Measurements from ENCODE around the gene SPCS1.
"Not testable (repeated sequence)": the region's sequence is repeated elsewhere in the genome, so short reads cannot be mapped to it uniquely, and the experiment has no call there.

Gene SPCS1

DNA sequence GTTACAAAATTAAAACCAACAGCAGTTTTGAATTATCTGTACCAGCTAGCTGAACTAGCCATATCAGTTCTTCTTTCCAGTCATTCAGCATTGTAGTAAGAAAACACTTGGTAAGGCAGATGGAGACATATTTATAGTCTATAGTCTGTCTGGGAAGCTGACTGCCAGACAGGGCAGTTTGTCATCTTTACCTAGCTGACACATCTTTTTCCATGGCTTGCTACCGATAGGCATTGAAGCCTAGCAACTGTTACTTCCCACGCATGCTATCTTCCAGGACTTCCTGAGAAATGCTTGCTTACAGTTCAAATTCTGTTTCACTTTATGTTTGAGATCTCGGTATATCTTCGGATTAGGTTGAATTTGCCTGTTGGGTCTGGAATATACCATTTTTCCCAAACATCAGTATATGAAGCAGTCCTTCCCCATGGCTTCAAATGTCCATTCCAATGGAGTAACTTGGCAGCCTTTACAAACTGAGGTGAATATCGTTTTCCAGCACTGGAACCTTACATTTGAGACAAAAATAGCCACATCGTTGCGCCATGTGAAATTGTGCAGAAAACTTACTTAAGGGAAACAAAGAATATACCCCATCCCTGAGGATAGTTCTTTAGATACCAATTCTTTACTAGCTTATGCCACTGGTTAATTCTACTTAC, 11.2 kb upstream of the SPCS1 start:
- no peak for DNase-seq

DNA sequence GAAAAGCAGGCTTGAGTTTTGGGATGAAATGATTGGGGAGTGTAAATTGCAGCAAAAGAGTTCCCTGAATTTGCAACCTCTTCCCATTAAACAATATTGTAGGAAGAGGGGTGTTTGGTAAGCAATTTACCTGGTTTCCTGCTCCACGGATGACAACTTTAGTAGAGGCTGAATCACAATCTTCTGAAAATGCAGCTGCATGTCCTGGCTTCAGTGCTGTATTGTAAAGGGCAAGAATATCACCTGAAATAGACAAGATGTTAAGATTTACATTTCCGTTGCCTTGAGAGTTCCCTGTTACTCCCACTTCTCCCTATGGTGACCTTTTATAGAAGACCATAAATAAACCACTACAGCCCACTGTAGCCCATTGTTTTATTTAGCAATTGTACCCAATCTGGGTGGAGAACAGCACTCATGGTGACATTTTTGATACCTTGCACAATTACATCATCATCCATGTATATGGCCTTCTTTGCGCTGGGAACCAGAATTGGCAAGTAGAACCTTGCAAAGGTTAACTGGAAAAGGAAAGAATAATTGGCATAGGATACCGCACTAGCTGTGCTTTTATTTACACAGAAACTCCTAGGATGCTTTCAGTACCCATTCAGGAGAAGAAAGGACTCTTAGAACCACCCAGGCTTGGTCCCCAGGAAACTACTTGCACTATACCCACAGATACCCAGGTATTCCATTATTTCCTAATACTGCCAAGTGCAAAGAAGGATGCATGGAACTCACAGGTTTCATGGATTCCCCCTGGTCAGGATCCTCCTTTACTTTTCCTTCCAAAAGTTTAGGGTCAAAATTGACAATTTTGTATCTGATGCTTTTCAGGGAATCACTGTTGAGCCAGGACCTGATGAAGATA, 9.9 kb upstream of the SPCS1 start:
- DNase-seq = no peak

DNA sequence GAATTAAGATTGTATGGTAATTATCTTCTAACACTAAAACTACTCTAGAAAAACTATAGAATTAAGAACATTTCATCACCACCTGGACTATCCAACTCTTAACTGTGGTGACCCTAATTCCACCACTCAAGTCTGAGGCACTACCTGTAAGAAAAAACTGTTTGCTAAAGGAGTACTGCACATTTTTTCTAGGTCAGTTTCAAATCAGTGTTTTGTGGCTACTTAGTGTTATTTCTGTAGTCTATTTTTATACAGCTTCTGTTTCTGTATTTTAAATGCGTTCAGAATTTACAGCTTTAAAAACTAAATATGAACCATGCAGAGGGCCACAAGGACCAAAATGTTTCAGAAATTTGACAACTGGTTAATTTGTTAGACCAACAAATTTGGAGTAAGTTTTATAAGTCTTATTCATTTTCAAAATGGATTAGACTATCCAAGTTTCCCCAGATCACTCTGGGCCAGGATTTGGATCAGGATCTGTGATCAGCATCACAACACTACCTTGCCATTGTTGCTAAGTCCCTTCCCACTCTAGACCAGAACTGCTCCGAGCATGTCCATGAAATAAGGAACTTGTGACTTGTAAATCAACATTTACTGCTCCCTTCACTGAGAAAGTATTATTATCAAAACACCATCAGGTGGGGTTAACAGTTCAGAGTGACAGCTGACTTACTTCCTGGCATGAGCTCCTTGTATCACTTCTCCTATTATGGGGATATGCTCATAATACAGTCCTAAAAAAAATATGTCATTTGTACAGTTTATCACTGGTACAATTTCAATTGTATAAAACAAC, 8.9 kb upstream of the SPCS1 start:
- peak in 1 of 4 experiments; percentile 11 for DNase-seq

DNA sequence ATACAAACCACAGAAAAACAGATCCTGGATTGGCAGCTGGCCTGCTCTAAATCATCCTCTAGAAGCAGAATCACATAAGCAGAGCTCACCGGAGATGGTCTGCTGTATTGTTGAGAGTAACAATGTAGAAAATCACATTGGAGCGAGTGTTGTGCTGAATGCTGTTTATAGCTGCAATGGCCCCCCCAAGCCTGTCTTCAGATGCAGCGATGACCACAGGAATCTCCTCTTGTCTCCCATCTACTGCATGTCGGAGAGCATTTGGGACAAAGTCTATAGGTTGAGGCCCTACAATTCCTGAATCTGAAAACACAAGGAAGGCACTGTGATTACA, 8.3 kb upstream of the SPCS1 start:
- DNase-seq = no peak

DNA sequence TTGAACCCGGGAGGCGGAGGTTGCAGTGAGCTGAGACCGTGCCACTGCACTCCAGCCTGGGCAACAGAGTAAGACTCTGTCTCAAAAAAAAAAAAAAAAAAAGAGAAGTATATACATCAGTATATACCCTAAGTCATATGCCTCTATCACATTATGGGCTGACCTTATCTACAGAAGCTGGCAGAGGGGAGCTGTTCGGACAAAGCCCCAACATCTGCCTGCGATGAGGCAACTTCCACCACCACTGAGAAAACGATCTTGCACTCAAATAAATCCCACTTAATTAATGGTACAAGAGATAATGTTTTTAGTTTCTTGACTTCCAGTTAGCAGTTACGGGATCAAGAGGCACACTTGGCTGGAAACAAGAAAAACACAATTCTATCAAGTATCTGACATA, 2.6 kb upstream of the SPCS1 start:
- no peak for DNase-seq

DNA sequence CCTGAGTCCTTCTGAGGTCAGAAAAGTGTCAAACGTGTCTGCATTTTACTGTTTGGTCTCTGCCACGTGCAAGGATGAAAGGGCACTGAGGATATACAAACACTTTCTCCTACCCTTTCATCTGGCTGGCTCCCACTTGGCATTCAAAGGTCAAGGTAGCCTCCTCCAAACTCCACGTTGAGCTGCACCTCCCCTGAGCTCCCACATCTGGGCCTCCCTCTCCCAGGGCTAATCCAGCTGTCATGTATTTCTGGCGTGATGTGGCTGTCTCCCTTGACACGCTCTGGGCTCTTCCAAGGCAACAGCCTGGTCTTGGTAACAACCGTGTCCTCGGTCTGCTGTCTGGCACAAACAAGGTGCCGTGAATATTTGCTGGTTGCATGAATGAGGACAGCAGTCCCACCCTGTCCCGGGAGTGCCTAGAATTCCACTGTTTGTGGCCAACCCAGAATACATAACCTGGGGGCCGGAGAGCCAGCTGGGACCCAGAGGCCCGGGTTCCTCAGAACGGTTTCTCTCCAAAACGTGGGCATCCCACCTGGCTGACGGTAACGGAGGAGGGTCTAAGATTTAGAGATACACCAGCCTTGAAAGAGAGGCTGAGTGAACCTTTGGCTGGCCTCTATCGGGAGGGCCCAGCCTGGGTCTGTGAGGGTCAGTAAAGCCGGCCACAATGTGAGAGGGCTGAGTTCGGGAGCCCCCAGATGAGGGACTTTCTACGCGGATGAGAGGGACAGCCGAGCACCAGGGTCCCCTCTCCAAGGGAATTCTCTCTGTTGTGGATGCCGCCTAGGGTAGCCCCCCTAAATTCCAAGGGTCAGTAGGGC, 1.1 kb upstream of the SPCS1 start:
- DNase-seq = no peak

DNA sequence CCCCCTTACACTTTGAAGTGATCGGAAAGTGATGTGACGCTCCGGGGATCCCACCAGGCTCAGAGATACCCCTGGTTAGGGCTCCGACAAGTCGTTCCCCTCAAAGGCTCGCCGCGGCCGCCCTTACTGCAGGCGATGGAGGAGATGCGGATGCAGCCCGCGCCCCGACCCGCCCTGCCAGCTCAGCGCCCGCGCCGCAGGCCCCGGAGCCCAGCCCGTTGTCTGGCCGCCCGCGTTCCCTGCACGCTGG, 543 bp upstream of the SPCS1 start:
- DNase-seq = no peak

DNA sequence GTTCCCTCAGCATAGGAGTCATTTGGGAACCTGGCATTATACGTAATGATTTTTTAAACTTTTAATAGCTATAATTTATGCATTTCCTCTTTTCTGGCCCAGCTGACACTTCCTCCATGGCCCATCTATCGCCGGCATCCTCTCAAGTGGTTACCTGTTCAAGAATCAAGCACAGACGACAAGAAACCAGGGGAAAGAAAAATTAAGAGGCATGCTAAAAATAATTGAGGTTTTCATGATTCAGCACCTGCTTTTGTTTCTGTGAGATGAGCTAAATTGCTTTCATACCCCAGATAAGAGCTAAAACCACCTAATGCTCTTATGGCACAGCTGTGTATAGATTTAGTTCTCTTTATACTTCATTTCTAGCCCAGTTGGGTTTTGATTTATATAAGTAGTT, 1.7 kb downstream of the SPCS1 start:
- no peak for DNase-seq

DNA sequence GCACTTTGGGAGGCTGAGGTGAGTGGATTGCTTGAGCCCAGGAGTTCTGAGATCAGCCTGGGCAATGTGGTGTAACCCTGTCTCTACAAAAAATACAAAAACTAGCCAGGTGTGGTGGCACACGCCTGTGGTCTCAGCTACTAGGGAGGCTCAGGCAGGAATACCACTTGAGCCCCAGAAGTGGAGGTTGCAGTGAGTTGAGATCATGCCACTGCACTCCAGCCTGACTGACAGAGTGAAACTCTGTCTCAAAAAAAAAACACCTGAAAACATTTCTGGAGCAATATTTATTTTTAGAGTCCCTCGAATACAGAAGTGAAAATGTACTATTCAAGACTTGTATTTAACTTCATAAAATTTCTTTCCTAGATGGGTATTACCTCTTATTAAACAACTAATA, 4.6 kb downstream of the SPCS1 start:
- no peak for DNase-seq

DNA sequence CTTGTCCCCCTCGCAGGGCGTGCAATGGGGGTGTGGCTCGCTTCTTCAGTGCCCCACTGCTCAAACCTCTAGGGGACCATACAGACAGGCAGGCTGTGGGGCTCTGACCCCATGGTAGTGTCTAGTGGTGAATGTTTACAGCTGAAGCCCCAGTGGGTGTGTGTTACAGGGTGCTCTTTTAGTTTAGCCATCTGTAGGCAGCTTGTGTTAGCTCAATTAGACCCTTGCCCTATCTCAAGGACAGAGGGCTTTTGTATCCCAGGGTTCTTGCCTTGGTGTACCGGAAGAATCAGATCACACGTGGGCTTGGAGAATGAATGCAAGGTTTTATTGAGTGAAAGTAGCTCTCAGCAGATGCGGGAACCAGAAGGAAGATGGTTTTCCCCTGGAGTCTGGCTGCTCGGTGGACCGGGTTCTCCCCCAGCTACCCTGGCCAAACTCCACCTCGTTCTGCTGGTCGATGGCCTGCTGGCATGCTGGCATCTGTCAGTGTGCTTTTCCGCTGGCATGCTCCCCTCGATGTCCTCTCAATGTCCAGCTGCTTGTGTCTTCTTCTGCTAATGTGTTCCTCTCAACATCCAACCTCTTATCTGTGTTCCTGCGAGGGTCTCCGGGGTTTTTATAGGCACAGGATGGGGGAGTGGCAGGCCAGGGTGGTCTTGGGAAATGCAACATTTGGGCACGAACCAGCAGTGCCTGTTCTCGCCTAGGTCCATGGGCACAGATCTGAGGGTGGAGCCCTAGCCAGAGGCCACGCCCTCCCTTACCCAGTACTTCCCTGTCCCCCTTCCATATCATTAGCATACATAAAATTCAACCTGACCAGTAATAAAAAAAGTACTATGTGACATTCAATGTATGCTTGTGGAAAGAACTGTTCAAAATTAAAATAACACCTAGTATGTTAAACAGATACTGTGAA, 6.6 kb downstream of the SPCS1 start:
- DNase-seq = no peak

DNA sequence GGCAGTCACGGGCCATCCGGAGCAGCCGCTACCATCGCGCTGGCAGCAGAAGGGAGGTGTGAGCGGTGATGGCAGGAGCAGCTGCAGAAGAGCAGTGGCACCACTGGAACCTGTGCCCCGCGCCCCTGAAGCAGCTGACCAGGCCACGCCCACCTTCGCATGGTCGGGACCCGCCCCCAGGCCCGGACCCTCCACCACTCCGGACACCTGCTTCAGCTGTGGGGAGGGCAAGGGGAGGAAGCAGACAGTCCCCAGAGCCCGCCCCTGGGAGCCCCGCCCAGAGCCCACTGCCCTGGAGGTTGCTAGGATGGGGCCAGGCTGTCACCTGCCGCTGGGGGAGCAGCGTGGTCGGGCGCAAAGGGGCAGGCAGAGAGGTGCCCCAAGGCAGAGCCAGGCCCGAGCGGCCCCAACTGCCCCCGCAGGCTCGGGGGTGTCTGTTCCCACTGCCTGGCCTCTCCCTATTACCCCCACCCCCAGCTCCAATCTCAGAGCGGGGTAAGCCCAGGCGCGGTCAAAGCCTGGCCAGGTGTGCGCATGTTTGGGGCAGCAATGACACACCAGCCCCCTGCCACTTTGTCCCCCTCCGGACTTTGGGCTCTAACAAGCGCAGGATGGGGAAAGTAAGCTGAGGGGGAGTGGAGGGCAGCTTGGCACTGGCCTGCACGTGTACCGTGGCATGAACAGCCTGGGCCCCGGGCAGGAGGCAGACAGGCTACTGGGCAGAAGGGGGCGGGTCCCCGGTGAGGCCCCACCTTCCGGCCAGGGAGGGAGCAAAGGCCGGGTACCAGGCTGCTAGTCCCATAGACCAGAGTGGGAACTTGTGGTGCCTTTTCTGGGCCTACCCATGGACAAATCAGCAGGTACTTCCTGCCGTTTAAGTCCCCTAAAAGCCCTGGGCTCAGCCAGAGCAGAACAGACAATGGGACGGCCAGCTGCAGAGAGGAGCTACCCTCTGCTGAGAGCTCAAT, 8.7 kb downstream of the SPCS1 start:
- no peak for DNase-seq

DNA sequence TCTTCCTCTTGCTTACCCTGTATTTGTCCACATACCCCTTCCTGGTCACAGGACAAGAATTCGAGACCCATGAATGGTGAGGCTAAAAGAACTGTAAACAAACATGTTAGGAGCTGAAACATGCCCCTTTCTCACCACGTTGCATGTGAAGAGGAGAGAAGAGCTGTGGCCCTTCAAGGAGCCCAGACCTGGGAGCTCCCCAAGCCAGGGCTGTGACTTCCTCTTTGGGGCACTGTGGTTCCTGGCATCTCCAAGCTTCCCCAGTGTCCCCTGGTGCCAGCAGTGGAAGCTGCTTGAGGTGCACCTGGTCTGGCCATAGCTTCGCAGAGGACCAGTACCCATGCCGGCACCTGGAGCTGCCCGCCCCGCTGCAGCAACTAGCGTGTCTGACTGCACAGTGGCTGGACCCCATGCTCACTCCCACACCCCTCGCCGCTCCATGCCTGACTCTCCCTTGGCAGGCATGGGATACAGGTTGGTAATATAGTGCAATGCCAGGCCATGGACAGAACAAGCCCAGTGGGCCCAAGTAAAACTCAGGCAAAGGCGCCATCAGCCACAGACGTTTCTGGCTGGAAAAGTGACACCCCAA, 9.9 kb downstream of the SPCS1 start:
- DNase-seq = peak; percentile 8 to 57 (median 36)

DNA sequence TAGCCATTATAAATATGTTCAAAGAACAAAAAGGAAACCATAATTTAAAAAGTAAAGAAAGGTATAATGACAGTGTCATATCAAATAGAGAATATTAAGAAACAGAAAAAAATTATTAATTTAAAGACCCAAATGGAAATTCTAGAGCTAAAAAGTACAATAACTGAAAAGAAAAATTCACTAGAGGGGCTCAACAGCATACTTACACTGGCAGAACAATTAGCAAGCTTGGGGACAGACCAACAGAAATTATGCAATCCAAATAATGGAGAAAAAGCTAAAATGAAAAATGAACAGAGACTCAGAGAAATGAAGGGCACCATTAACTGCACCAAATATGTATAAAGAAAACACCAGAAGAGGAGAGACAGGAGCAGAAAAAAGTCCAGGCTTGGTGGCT, 13.7 kb downstream of the SPCS1 start:
- no peak for DNase-seq

DNA sequence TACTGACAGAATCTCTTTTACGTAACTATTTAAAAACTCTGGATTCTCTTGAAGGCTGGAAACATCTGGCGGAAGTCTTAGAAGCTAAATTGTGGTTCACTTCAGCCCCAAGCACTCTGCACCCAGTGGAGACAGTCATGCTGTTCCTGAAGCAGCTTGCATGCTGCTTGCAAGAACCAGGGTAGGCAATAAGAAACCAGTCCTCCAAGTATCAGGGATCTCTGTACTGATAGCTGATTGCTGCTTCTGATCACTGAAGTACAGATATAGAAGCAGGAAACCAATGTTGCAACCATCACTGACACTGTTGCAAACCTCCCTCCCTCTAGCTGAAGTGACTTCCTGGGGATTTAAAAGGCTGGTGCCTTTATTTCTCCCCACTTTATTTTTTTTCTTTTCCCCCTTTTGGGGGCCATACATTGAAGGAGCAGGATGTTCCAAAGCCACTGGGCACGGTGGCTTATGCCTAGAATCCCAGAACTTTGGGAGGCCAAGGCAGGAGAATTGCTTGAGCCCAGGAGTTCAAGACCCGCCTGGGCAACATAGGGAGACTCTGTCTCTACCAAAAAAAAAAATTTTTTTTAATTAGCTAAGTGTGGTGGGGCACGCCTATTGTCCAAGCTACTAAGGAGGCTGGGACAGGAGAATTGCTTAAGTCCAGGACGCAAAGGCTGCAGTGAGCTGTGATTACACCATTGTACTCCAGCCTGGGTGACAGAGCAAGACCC, 15.3 kb downstream of the SPCS1 start:
- peak; percentile 41 to 71 (median 56) for DNase-seq

DNA sequence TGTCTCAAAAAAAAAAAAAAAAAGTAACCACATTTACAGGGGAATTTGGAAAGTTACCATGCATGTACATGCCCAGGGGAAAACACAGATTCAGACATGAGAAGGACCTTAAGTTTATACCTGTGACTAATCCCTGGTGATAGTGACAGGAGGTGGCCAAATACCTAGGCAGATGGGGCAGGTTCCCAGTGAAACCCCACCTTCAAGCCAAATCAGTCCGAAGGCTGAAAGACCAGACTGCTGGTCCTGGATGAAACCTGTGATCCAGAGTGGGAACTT, 15.8 kb downstream of the SPCS1 start:
- no peak for DNase-seq

DNA sequence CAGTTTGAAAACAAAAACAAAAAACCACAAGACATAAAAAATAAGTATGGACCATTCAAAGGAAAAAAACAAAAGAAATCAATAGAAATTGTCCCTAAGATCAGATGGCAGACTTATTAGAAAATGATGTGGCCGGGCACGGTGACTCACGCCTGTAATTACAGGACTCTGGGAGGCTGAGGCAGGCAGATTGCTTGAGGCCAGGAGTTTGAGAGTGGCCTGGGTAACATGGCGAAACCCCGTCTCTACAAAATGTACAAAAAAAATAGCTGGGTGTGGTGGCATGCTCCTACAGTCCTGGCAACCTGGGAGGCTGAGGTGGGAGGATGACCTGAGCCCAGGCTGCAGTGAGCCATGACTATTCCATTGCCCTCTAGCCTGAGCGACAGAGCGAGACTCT, 16.6 kb downstream of the SPCS1 start:
- DNase-seq = no peak

DNA sequence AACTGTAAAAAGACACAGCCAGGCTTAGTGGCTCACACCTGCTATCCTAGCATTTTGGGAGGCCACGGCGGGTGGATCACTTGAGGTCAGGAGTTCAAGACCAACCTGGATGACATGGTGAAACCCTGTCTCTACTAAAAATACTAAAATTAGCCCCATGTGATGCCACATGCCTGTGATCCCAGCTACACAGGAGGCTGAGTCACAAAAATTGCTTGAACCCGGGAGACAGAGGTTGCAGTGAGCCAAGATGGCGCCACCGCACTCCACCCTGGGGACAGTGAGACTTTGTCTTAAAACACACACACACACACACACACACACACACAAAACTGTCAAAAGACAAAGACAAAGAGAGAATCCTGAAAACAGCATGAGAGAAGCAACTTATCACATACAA, 18.0 kb downstream of the SPCS1 start:
- no peak for DNase-seq

DNA sequence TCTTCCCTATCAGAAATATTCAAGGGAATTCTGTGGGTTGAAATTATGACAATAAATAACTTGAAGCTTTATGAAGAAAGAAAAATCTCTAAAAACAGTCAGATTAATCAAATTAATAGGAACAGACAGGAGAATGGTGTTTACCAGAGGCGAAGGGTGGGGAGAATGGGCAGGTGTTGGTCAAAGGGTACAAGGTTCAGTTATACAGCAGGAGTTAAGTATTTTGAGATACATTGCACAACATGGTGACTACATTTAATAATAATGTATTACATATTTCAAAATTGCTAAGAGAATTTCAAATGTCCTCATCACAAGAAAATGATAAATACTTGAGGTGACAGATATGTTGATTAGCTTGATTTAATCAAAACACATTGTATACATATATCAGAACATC, 18.6 kb downstream of the SPCS1 start:
- DNase-seq = no peak

DNA sequence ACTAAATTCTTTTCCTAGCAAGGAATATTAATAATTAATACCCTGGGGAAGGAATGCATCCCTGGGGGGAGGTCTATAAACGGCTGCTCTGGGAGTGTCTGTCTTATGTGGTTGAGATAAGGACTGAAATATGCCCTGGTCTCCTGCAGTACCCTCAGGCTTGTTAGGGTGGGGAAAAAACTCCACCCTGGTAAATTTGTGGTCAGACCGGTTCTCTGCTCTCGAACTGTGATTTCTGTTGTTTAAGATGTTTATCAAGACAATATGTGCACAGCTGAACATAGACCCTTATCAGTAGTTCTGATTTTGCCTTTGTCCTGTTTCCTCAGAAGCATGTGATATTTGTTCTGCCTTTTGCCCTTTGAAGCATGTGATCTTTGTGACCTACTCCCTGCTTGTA, 22.8 kb downstream of the SPCS1 start:
- not testable (repeated sequence) for DNase-seq

DNA sequence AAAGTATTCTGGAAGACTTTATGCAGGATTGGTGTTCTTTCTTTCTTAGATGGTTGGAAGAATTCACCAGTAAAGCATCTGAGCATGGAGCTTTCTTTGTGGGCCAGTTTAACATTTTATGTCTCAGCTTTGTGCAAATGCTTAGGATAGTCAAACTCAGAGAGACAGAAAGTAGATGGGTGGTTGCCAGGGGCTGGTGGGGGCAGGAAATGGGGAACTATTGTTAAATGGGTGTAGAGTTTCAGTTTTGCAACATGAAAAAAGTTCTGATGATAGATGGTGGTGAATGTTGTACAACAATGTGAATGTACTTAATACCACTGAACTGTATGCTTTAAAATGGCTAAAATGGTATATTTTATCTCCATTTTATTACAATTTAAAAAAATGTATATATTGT, 24.8 kb downstream of the SPCS1 start:
- no peak for DNase-seq
